ENCODE measurements around the gene SPINT2. TPM values are rescaled to one million over a fixed set of nuclear protein-coding genes. Genes with fewer than 3 reads are reported as not detected.
"Not testable (repeated sequence)": the region's sequence is repeated elsewhere in the genome, so short reads cannot be mapped to it uniquely, and the experiment has no call there.

The SPINT2 gene
- total RNA-seq, 2 donors from 2014 or later, result 6.9 to 9.1 TPM

DNA sequence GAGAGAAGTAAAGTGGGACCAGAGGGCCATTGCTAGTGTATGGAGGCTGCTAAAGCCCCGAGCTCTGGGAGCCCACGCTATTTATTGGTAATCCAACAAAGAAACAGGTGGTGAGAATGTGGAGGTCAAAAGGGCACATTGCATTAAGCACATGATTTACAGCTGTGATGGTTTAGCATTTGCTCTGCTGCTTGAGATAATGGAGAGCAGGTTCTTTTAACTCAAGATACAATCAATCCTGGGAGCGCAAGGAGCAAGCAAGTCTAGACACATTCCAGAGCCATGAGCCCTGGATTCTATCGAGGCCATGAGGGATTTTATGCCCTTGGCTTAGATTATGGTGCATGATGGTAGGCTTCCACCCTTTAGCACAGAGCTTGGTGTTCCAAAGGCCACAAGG lies 74.6 kb downstream of the SPINT2 start:
- not testable (repeated sequence) for ATAC-seq; H3K36me3 Mint-ChIP-seq; H3K27ac Mint-ChIP-seq; H3K4me3 Mint-ChIP-seq; DNase-seq (ENCODE audit: low spot score); H3K9me3 Mint-ChIP-seq; H3K27me3 Mint-ChIP-seq
- H3K4me1 Mint-ChIP-seq (ENCODE audit: low read depth in 2 of 2), result peaks cover 19 to 23% of the 10 kb centered on the region in 2 donors

DNA sequence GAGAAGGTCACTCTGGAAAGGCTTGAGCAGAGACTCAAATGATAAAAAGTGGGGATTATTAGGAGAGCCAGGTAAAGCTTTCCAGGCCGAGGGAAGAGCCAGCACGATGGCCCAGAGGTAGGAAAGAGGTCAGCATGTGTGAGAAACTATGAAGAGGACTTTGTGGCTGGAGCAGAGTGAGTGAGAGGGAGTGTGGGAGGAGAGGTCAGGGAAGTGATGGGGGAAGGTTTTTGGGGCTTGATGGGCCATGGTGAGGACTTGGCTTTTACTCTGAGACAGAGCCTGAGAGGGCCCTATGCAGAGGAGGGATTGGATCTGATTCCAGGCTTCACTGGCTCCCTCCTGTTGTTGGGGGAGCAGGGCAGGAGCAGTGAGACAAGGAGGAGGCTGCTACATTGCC lies 76.6 kb downstream of the SPINT2 start:
- Mint-ChIP-seq H3K4me1 (ENCODE audit: low read depth in 2 of 2) (peaks cover 19 to 20% of the 10 kb centered on the region in 2 donors), H3K36me3 (no peaks in the 10 kb centered on the region), H3K9me3 (no peaks in the 10 kb centered on the region), H3K27ac (no peak overlapping the region), H3K27me3 (no peaks in the 10 kb centered on the region), H3K4me3 (no peak overlapping the region)
- ATAC-seq (no peak), DNase-seq (ENCODE audit: low spot score) (no peak)

Other genes with a start within 250 kb of the SPINT2 start
- under 1 TPM in 1 of 2 donors, not detected in 1; 0.12 TPM for gene DPF1, start 40.4 kb upstream of the SPINT2 start, total RNA-seq
- not detected for gene PPP1R14A, start 8.2 kb upstream of the SPINT2 start, total RNA-seq
- not detected for gene C19orf33, start 39.7 kb downstream of the SPINT2 start, total RNA-seq
- gene YIF1B, start 51.4 kb downstream of the SPINT2 start, total RNA-seq, result 10 to 100 TPM; 56.0 to 59.2 TPM
- gene KCNK6, start 55.3 kb downstream of the SPINT2 start, total RNA-seq, result 1 to 10 TPM; 3.7 to 7.7 TPM
- 1 to 10 TPM; 6.1 to 9.4 TPM for gene CATSPERG, start 71.3 kb downstream of the SPINT2 start, total RNA-seq
- 100 to 1,000 TPM; 133 to 252 TPM for gene PSMD8, start 110.0 kb downstream of the SPINT2 start, total RNA-seq
- gene GGN, start 123.5 kb downstream of the SPINT2 start, total RNA-seq, result under 1 TPM in 1 of 2 donors, not detected in 1; 0.24 TPM
- 1 to 10 TPM; 2.5 to 4.6 TPM for gene SPRED3, start 124.1 kb downstream of the SPINT2 start, total RNA-seq
- gene FAM98C, start 138.5 kb downstream of the SPINT2 start, total RNA-seq, result 10 to 100 TPM; 21.8 to 25.8 TPM
- 1 to 10 TPM in 1 of 2 donors, not detected in 1; 1.9 TPM for gene RASGRP4, start 161.6 kb downstream of the SPINT2 start, total RNA-seq
- under 1 TPM; 0.22 to 0.33 TPM for gene RYR1, start 169.1 kb downstream of the SPINT2 start, total RNA-seq

Data from natural killer cell treated with Interleukin-12 subunit alpha and Interleukin-12 subunit beta and Interleukin-15 and Interleukin-18, amount 100 ng/mL, for 72 hours (primary cell).